GM11168 (cell line): ENCODE measurements around the gene TMEM156.
"Not testable (repeated sequence)": the region's sequence is repeated elsewhere in the genome, so short reads cannot be mapped to it uniquely, and the experiment has no call there.

Source experiments
- in situ Hi-C: fragments of 300-500 bp; cut with MboI; formaldehyde crosslinking; loops from one replicate; pipeline ENCODE4 v1.12.0; 2022; ENCODE audit warnings: low sequenced_read_pairs; ENCODE audit not compliant: unreplicated experiment

Gene TMEM156

DNA sequence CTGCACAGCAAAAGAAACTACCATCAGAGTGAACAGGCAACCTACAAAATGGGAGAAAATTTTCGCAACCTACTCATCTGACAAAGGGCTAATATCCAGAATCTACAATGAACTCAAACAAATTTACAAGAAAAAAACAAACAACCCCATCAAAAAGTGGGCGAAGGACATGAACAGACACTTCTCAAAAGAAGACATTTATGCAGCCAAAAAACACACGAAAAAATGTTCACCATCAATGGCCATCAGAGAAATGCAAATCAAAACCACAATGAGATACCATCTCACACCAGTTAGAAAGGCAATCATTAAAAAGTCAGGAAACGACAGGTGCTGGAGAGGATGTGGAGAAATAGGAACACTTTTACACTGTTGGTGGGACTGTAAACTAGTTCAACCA is 30.2 kb downstream of the TMEM156 start:
- in situ Hi-C loops: not testable (repeated sequence)

DNA sequence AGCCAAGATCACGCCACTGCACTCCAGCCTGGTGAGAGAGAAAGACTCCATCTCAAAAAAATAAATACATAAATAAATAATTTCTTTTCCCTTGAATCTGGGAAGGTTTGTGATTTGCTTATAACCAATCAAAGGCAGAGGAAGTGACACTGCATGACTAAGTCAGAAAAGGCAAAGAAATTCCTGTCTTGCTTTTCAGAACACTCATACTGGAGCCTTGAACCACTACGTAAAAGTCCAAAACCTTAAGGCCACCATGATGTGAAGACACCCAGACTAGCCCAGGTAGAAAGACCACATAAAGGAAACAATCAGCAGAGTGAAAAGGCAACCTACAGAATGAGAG is 36.6 kb downstream of the TMEM156 start:
- in situ Hi-C loops: no loop called here

DNA sequence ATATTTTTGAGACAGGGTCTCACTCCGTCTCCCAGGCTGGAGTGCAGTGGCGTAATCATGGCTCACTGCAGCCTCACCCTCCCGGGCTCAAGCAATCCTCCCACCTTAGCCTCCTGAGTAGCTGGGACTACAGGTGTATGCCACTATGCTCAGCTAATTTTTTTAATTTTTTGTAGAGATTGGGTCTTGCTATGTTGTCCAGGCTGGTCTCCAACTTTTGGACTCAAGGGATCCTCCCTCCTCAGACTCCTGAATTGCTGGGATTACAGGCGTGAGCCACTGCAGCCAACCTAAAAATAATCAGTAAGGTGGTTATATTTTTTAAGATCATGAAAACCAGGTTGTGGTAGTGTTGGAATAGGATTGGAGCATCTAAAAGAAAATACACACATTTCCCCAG is 38.1 kb downstream of the TMEM156 start:
- in situ Hi-C loops: no loop called here

DNA sequence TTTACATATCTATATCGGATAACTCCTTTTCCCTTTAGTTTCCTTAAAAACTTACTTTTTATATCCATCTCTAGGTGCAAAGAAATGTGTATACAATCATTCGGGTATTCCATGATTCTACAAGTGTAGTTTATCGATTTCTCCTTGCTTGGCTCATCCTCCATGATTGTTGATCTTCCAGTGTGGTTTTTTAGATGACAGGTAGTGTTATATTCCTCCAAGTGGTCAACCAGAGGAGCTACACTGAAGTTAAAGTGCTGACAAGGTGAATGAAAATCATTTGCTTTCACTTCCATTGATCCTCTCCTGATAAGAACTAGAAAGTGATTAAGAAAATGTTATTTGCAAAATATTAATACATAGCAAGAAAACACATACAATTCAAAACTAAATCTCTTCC is 38.5 kb downstream of the TMEM156 start:
- in situ Hi-C loops: no loop called here

DNA sequence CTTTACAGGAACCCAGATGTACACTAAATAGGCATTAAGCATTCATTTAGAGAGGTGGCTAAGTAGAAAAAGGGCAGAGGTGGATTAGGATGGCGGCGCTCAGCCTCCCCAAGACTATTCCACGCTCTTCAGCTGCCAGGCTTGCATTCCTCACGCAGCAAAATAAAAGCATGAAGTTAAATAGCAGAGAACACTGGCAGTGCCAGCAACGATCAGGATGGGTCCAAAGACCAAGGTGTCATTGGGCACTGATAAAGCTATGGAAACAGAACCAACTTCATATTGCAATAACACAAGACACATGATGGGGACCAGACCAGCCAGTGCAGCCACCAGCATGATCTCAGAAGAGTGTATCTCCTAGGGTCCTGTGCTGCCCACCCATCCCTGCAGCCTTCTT is 42.0 kb downstream of the TMEM156 start:
- in situ Hi-C loops: no loop called here

DNA sequence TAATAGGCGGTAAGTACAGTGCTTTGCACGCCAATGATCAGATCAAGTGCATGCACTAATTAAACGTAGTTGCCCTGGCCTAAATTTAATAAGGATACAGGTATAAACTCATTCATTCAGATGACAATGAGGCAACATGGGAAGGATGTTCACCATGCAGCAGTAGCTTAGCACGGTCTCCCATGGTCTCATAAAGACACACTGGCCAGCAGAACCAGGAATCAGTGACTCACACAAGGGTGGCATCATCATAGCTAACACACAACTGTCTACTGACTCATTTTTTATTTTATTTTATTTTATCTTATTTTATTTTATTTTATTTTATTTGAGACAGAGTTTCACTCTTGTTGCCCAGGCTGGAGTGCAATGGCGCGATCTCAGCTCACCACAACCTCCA is 42.7 kb downstream of the TMEM156 start:
- in situ Hi-C loops: no loop called here

DNA sequence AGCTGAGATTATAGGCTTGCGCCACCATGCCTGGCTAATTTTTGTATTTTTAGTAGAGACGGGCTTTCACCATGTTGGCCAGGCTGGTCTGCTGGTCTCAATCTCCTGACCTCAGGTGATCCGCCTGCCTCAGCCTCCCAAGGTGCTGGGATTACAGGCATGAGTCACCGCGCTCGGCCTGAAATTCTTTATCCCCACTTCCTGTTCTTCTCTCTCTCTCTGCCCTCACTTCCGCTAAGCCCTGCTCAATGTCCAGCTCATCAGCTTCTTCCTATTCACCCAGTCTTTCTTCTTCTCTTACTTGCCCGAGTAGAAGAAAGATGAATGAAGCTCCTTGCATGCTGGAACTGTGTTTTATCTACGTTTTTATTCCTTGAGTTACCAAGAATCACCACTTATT is 43.9 kb downstream of the TMEM156 start:
- in situ Hi-C loops: not testable (repeated sequence)

DNA sequence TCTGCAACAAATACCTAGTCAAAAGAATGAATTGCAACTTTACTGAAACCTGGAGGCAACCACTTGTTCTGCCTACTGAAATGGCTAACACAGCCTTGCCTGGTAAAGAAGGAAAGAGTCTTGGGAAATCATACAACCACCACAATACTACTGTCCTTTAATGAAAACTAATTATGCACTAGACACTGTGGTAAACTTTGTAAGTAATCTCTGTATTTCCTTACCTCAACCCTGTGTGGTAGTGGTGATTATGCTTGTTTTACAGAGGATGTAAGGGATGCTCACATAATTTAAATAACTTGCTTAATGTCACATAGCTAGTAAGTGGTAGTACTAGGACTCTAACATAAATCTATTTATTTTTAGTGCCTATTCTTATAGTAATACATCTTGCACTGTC is 44.7 kb downstream of the TMEM156 start:
- in situ Hi-C loops: no loop called here

DNA sequence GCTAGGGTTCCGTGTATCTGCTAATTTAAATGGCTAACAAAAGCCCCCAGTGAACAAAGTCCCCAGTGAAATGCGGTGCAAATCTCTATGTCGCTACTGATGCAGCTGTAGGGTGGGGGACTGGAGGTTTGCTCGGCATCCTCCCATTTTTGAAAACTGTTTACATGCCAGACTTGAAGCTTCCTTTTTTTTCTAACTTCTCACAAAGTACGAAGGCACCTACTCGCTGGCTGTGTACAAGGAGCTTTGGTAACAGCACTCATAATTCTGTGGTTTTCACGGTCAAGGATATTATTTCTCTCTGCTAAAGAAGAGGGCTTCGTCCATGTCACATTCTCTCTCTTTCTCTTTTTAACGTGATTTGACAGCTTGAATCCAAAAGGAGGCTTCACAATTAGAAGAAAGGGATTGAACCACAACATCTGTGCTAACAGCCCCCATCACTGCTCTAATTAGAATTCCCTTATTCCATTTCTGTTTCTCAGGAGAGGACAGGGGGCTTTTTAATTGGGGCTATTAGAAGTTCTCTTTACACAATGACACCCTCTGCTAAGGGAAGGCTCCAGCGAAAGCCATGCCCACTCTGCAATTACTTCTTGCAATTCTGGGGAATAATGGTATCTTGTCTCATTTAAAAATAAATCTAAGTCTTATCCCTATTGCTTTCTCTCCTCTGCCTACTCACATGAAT is 46.7 kb downstream of the TMEM156 start:
- in situ Hi-C loops: no loop called here

DNA sequence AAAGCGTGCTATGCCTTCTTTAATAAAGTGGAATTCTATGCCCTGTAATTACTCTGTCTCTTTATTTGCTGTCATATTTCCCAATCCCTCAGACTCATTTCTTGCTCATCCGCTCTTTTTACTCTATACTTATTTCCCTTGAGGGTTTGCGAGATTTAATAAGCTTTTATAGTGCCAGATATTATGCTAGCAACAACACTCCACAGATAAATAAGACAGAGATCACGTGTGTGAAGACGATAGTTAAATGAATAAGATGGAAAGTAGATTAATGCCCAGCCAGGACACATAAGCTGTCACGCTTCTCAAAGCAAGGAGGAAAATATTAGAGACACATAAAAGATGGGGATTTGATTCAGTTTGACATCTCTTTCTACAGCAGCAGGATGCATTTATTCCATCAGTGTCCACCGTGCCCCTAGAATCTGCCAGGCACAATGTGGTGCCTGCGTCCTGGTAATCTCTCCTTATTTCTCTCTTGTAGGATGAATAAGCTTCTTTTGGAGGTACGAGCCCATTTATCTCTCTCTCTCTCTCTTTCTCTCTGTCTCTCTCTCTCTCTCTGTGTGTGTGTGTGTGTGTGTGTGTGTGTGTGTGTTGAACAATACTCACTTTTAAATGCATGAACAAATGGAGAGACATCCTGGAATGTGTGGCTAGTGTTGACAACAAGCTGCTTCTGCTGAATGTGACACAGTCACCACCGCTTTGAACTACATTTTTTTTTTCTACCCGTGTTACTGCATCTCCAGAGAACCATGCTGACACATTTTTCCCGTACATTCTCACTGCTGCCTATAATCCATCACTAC is 48.2 kb downstream of the TMEM156 start:
- in situ Hi-C loops: no loop called here

DNA sequence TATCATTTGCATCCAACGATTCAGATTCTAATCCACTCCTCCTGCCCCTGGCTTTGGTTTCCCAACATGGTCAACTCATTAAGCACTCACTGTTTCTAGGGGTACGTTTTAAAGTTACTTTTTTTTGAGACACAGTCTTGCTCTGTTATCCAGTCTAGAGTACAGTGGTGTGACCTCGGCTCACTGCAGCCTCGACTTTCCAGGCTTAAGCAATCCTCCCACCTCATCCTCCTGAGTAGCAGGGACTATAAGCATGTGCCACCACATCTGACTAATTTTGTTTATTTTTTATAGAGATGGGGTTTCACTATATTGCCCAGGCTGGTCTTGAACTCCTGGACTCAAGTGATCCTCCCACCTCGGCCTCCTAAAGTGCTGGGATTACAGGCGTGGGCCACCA is 48.9 kb downstream of the TMEM156 start:
- in situ Hi-C loops: no loop called here

DNA sequence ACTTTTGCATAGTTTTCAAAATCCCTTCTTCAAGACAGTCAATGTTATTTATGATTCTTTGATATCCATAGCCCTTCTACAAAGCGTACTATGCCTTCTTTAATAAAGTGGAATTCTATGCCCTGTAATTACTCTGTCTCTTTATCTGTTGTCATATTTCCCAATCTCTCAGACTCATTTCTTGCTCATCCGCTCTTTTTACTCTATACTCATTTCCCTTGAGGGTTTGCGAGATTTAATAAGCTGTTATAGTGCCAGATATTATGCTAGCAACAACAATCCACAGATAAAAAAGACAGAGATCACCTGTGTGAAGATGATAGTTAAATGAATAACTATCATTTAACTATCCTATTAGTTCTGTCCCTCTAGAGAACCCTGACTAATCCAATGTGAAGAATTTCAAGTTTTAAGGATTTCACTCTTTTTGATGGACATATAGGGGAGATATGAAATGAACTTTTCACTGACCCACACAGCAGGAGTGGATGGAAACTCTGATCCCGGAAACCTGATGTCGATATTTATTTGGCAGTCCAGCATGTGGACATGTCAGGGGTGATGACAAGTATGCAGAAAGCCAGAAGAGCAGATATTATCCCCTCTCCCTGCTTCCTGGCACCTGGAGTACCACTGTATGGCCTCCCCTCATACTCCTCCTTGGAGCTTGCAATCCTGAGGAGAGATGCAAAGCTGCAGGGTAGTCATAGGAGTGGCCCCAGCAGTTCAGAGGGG is 49.7 kb downstream of the TMEM156 start:
- in situ Hi-C loops: no loop called here

DNA sequence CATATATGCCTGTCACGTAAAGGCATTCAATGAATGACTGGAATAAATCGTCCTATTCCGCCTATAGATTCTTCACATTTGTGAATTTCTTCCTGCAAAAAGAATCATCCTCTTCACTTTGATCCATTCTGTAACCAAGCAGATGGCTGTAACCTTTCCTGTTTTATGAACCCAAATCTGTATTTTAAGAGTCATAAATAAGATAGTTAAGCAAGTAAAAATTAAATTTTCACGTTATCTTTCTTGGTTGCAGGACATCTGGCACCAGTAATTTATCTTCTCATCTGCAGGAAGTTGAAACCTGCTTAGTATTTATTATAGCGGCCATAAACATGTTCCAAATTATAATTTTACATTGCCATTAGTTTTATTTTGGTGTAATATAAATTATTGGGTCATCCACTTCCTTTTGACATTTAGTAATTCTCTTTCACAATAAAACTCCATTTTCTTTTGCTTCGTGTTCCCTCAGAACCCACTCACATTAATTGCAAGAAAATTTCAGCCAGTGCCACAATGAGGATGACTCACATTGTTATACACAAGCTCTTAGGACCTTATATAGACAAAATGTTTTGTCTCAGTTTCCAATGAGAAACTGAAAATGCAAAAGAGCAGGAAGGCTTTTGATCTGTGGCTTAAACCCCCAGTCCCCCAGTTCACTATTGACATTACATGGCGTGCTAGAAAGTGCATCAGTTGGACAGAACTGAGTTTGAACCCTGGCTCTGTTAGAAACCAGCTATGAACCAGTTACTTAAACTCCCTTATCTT is 51.1 kb downstream of the TMEM156 start:
- in situ Hi-C loops: no loop called here

DNA sequence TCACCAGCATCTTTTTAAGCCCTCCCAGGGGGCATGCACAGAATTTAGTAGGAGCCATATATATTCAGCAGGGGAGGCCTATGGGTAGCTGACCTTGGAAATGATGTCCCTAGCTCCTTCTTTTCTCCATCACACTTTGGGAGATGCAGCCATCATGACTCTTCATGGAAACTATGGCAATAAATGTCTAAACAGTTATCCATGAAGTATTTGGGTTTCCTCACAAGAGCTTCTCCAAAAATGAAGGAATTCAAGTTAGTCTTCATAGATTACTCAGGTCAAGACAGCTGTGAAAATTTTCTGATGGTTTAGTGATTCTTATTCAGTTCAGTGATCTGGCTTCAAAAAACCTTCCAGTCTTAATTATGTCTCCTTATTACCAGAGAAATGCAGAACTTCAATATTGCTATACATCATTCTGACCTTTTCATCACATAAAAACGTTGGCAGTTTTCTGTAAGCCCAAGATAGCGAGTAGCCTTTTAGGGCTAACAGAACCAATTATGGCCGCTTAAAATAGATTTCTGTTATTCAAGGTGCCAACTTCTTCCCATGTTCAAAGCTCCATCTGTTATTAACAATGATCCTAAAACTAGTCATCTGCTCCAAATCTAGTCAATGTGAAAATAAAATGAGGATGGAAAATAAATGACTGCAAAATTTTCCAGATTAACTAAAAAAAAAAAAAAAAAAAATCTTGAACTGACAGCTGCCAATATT is 52.5 kb downstream of the TMEM156 start:
- in situ Hi-C loops: no loop called here

DNA sequence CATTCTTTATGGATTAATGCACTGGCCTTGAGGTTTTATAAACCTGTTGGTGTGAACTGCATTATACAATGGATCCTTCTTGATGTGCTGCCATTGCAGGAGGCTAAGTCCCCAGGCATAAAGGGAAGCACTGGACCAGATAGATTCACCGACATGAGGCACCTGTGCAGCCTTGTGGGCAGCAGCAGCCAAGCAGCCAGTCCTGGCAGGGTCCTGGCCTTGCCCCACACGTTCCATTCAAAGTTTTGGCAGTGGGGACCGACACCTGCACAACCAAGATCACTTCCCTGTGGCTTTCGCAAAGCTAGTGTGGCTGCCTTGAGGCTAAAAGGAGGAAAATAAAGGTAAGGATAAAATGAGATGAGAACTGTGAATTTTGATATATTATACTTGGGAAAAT is 53.1 kb downstream of the TMEM156 start:
- in situ Hi-C loops: no loop called here

DNA sequence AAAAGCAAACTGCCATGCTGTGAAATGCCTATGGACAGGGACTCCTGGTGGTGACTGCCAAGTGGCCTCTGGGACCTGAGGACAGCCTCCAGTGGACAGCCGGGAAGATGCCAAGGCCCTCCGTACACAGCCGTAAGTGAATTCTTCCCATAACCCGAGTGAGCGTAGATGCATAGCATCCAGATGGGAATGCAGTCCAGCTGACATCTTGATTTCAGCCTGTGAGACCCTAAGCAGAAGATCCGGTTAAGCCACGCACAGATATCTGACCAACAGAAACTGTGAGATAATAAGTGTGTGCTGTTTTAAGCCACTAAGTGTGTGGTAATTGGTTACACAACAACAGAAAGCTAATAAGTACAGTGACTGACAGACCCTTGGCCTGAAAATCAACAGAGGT is 55.9 kb downstream of the TMEM156 start:
- in situ Hi-C loops: no loop called here

DNA sequence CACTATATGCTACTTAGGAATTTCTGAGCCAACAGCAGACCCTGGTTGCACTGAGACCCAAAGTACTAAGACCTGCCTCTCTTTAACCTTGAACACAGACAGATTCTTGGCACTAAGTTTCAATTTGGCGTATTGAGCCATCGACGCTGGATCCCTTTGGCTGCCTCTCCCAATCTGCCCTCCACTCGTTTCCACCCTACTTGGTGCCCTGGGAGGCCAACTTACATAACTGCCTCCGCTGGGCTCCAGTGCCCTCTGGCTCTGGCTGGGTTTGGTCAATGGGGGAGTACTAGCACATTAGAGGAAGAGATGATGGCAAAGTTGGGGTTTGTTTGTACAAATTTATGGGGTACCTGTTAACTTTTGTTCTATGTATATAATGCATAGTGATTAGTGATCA is 63.5 kb downstream of the TMEM156 start:
- in situ Hi-C loops: no loop called here

DNA sequence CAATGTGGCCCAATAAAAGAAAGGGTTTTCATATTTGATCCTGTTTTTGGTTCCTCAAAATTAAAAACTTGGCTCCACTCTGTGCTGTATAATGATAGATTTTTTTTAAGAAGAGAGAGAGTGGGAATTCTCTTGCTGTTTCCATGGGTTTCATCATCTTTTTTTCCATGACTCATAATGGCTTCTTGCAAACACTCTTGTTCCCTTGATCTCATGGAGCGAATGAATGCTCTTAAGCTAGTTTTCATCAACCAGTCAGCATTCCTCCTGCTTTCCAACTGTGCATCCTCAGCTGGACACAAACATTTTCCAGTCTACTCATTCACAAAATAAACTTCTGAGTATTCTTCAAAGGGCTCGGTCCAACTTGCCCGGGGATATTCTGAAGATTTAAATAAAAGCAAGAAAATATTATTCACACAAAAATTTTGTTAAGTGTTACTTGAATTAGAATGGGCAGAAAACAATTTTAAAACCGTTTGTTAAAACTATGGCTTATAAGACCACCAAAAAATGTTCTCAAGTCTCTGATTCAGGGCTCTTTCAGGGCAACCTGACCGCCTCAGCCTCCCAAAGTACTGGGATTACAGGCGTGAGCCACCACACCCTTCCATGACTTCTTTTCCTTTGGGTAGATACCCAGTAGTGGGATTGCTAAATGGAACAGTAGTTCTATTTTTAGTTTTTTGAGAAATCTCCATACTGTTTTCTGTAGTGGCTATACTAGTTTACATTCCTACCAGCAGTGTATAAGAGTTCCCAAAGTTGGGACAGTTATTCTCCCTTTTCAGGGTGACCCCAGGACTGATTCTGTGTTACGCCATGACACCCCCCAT is 64.7 kb downstream of the TMEM156 start:
- in situ Hi-C loops: no loop called here

DNA sequence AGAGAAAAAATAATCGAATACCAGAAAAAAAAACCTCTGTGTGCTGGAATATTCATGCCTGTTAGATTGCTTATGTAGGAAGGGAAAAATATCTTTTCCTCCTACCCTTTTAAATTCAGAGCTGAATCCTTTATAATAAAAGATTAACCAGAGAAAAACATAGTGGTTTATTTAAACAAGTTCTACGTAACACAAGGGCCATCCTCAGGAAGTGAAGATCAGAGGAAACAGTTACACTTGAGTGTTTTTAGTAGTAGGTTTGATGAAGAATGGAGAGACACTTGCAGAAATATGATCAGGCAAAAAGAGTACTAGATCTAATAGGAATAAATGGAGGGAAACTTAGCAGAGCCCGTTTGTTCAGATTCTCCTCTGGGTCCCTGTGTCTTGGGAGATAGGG is 66.3 kb downstream of the TMEM156 start:
- in situ Hi-C loops: no loop called here
